ENCODE measurements around the gene C19orf38. TPM values are rescaled to one million over a fixed set of nuclear protein-coding genes. Genes with fewer than 3 reads are reported as not detected.

Gene C19orf38
- total and polyA plus RNA-seq, 2 experiments from 2014 or later: 0.20 to 0.22 TPM

- Histone ChIP-seq H4K20me1 (ENCODE audit: insufficient read depth) (peaks cover 8% of the 10 kb centered on the region; the same call in 1 of the 2 replicates), H3K9me2 (ENCODE audit: insufficient read depth) (no peaks in the 10 kb centered on the region), H3K9ac (no peak overlapping the region), H3K27ac (no peak overlapping the region), H3K4me1 (ENCODE audit: insufficient read depth) (no peaks in the 10 kb centered on the region), H3K36me3 (ENCODE audit: low read depth) (no peaks in the 10 kb centered on the region), H3F3A (ENCODE audit: insufficient read depth) (no peaks in the 10 kb centered on the region), H3K27me3 (replicated peaks; ENCODE audit: insufficient read depth) (no peaks in the 10 kb centered on the region), H3K9me3 (ENCODE audit: low read depth) (no peaks in the 10 kb centered on the region), H3K79me2 (ENCODE audit: insufficient read depth) (peaks cover 100% of the 10 kb centered on the region), H3K4me2 (ENCODE audit: unreplicated experiment) (no peak overlapping the region), H2AFZ (no peak overlapping the region), H3K4me3 (no peak overlapping the region)
- no peak for TF ChIP-seq EZH2phosphoT487 (IDR thresholded peaks at IDR 0.05; ENCODE audit: insufficient read depth, low read depth)
- no peak for TF ChIP-seq EZH2 (IDR thresholded peaks at IDR 0.05; ENCODE audit: insufficient read depth, poor library complexity, severe bottlenecking)
- DNase-seq: no peak
- WGBS, 2 experiments (ENCODE audit: low coverage in 1 of 2, low lambda C conversion rate in 2 of 2, missing lambda C conversion rate in 2 of 2): 58 to 61% methylated on average over 7 of the region's 7 CpGs
- in situ Hi-C loops (cut with MboI): no loop called here
These were observed 48.8 kb downstream of the C19orf38 start for GRCh38 chr19:10896851-10897526.

- Histone ChIP-seq H3F3A (ENCODE audit: insufficient read depth) (no peaks in the 10 kb centered on the region; the same call in 1 of the 2 replicates), H3K9me2 (ENCODE audit: insufficient read depth) (no peaks in the 10 kb centered on the region), H3K27me3 (replicated peaks; ENCODE audit: insufficient read depth) (no peaks in the 10 kb centered on the region), H3K36me3 (ENCODE audit: low read depth) (no peaks in the 10 kb centered on the region), H3K79me2 (ENCODE audit: insufficient read depth) (peaks cover 98% of the 10 kb centered on the region), H3K4me3 (no peak overlapping the region), H3K9ac (no peak overlapping the region), H2AFZ (no peak overlapping the region), H3K27ac (no peak overlapping the region), H3K4me1 (ENCODE audit: insufficient read depth) (no peaks in the 10 kb centered on the region), H3K9me3 (ENCODE audit: low read depth) (no peaks in the 10 kb centered on the region), H3K4me2 (ENCODE audit: unreplicated experiment) (no peak overlapping the region), H4K20me1 (ENCODE audit: insufficient read depth) (peaks cover 8% of the 10 kb centered on the region; the same call in 1 of the 2 replicates)
- DNase-seq: no peak
- in situ Hi-C loops (cut with MboI): no loop called here
- 67 to 69% methylated on average over 10 of the region's 10 CpGs for WGBS, 2 experiments (ENCODE audit: low coverage in 1 of 2, low lambda C conversion rate in 2 of 2, missing lambda C conversion rate in 2 of 2)
- TF ChIP-seq EZH2 (IDR thresholded peaks at IDR 0.05; ENCODE audit: insufficient read depth, poor library complexity, severe bottlenecking) (no peak), EZH2phosphoT487 (IDR thresholded peaks at IDR 0.05; ENCODE audit: insufficient read depth, low read depth) (no peak)
These were observed 50.4 kb downstream of the C19orf38 start for GRCh38 chr19:10898633-10899032.

GRCh38 chr19:10899151-10899653 is 51.0 kb downstream of the C19orf38 start:
- WGBS, 2 experiments (ENCODE audit: low coverage in 1 of 2, low lambda C conversion rate in 2 of 2, missing lambda C conversion rate in 2 of 2): 60 to 64% methylated on average over 10 of the region's 10 CpGs
- Histone ChIP-seq H3K27ac (no peak overlapping the region), H3K9ac (no peak overlapping the region)

GRCh38 chr19:10907925-10908324 is 59.7 kb downstream of the C19orf38 start:
- Histone ChIP-seq H3F3A (ENCODE audit: insufficient read depth) (no peaks in the 10 kb centered on the region; the same call in 1 of the 2 replicates), H3K27ac (no peak overlapping the region), H3K9me3 (ENCODE audit: low read depth) (no peaks in the 10 kb centered on the region), H3K4me1 (ENCODE audit: insufficient read depth) (no peaks in the 10 kb centered on the region), H3K4me3 (no peak overlapping the region), H2AFZ (no peak overlapping the region), H4K20me1 (ENCODE audit: insufficient read depth) (no peaks in the 10 kb centered on the region), H3K79me2 (ENCODE audit: insufficient read depth) (peaks cover 36% of the 10 kb centered on the region), H3K27me3 (replicated peaks; ENCODE audit: insufficient read depth) (no peaks in the 10 kb centered on the region), H3K4me2 (ENCODE audit: unreplicated experiment) (no peak overlapping the region), H3K9me2 (ENCODE audit: insufficient read depth) (no peaks in the 10 kb centered on the region), H3K9ac (no peak overlapping the region), H3K36me3 (ENCODE audit: low read depth) (peaks cover 6% of the 10 kb centered on the region; the same call in 1 of the 2 replicates)
- DNase-seq: no peak
- TF ChIP-seq EZH2 (IDR thresholded peaks at IDR 0.05; ENCODE audit: insufficient read depth, poor library complexity, severe bottlenecking): no peak
- no peak for TF ChIP-seq EZH2phosphoT487 (IDR thresholded peaks at IDR 0.05; ENCODE audit: insufficient read depth, low read depth)
- 91 to 95% methylated on average over 9 to 14 of the region's 14 CpGs for WGBS, 2 experiments (ENCODE audit: low coverage in 1 of 2, low lambda C conversion rate in 2 of 2, missing lambda C conversion rate in 2 of 2)
- in situ Hi-C loops (cut with MboI): no loop called here

More at GRCh38 chr19:10899151-10899653, 51.0 kb downstream of the C19orf38 start:
- Histone ChIP-seq H4K20me1 (ENCODE audit: insufficient read depth) (peaks cover 8% of the 10 kb centered on the region; the same call in 1 of the 2 replicates), H3K4me3 (no peak overlapping the region), H2AFZ (no peak overlapping the region), H3K27me3 (replicated peaks; ENCODE audit: insufficient read depth) (no peaks in the 10 kb centered on the region), H3K4me2 (ENCODE audit: unreplicated experiment) (no peak overlapping the region), H3K9me2 (ENCODE audit: insufficient read depth) (no peaks in the 10 kb centered on the region), H3K4me1 (ENCODE audit: insufficient read depth) (no peaks in the 10 kb centered on the region), H3K36me3 (ENCODE audit: low read depth) (no peaks in the 10 kb centered on the region), H3K9me3 (ENCODE audit: low read depth) (no peaks in the 10 kb centered on the region), H3F3A (ENCODE audit: insufficient read depth) (no peaks in the 10 kb centered on the region; the same call in 1 of the 2 replicates), H3K79me2 (ENCODE audit: insufficient read depth) (peaks cover 98% of the 10 kb centered on the region)
- TF ChIP-seq EZH2 (IDR thresholded peaks at IDR 0.05; ENCODE audit: insufficient read depth, poor library complexity, severe bottlenecking) (no peak), EZH2phosphoT487 (IDR thresholded peaks at IDR 0.05; ENCODE audit: insufficient read depth, low read depth) (no peak)
- in situ Hi-C loops (cut with MboI): no loop called here
- DNase-seq: no peak
